Germinal center (tissue), 1 donor: ENCODE measurements around the gene PDZRN4.

Source experiments
- DNase-seq: peaks from one replicate; pipeline ENCODE4 v3.0.0; 2012; ENCODE audit warnings: mixed read lengths, low spot score

The PDZRN4 gene

DNA sequence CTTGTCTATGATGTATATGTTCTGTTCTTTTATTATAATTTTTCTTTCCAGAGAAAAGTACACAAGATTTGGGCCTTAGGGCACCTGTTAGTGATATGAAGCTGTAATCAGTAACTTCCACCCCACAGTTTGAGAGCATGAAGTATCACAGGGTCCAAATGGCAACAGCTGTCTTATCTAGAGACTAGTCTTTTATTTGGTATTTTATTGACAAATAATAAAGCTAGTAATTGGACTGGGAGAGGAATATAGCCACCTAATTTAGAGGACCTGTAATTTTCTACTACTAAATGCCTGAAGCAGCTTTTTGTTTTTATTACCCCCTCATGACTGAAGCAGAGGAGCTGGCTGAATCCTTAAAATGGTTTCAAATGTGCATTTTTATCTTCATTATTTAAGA lies 174.8 kb downstream of the PDZRN4 start:
- no peak for DNase-seq

DNA sequence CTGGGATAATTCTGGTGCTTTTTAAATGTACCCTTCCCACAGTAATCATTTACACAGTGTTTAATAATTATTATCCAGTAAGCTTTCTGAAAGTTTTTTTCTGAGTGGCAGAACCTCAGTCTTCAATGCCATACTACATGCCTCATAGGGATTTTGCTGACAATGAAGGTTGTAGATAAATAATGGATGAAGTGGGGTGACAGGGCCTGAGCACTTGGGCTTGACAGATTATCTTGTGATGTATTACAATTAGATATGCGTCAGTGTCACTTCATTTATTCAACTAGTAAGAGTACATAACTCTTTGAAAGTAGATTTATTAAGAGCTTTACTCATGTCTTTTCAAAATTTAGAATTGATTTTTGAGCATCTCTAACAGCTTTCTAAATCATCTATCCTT lies 176.1 kb downstream of the PDZRN4 start:
- DNase-seq: no peak

DNA sequence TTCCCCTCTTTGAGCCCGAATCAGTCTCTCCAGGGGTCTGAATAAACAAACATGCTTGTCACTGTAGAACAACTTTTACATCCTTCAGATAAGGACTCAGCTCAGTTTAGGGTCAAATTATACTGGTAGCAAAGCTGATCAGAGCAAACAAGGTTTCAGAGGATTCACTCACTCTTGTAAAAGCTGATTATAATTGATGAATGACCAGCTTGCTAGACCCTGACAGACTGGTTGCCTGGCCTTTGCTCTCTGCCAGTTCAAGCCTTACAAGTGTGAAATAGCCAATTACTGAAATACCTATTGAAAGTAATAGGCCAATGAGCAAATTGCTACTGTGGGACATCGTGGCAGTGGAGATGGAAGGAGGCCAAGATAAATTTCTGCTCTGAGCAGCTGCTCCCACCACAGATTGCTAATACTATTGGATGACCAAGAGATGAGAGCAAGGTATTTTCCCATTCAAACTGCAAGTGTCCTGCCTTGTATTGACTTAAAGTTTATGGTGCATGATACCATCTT lies 177.6 kb downstream of the PDZRN4 start:
- DNase-seq: no peak

DNA sequence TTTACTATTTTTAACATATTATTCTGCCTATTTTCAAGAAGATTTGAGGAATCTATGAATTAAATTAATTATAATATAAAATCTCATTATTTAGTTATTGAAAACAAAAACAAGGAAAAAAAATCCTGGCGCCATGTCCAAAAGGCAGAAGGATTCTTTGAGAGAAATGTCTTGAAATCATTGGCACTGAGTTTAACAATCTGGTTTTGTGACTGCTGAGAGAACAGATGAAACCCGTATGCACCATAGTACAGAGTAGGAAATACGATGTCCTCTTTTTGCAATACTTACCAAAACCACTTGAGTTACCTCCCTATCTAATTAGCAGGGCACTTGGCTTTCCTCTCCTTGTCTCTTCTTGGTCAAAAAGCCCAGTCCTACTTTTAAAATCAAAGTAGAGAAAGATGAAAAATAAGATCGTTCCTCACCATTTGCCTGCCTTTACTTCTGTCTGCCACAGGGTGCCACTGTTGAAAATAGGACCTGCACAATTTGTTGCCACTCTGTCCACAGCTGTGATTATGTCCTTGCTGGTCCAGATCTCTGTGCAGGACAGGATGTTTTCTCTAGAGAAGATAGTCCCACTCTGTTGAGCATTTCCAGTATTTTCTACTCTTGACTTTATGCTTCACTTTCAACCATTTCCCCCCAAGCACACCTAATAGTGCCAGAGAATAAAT lies 179.7 kb downstream of the PDZRN4 start:
- DNase-seq: no peak

GRCh38 chr12:41380878-41381277 lies 192.8 kb downstream of the PDZRN4 start:
- no peak for DNase-seq

DNA sequence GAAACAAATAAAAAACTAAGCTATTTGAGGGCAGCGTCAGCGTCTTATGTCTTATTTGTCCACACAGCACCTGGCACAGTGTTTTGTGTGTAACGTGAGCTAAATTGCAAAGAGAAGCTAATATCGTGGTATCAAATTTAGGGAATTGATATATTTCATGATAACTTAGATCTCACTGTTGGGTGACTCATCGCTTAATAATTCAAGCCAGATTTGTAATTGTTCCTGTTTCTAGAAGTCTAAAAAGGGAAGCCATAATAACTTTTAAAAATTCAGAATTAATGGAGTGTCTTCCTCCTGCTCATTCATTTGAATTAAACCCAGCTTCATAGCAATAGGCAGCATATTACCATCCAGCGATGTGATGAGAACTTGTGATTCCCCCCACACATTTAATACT lies 214.7 kb downstream of the PDZRN4 start:
- no peak for DNase-seq

GRCh38 chr12:41407232-41407799 lies 219.2 kb downstream of the PDZRN4 start:
- DNase-seq: no peak

DNA sequence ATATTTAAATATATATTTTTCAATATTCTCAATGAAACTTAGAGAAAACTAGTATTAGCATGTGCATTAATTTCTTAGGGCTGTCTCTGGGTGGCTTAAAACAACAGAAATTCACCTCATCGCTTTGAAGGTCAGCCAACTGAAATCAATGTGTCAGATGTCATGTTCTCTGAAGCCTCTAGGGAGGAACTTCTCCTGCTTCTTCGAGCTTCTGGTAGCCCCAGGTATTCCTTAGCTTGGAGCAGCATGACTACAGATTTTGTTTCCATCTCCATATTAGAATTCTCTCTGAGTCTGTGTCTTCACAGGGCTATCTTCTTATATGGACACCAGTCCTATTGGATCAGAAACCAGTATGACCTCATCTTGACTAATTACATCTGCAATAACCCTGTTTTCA lies 221.5 kb downstream of the PDZRN4 start:
- DNase-seq: no peak

DNA sequence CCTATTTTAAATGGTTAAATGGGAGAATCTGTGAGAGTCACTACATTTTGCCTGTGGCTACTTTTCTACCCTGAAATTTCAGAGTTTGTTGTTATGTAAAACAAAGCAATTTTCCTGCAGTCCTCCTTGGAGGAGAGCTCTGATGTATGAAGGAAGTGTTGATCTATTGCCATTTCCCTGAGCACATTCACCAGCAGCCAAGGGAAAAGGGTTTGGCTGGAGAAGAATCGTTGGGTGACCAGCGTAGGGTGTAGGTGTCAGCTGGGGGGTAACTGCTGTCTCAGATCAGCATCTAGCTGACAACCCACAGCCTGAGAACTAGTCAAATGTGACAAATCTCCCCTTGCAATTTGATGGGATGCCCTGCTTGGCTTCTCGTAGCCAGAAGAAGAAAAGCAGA lies 230.5 kb downstream of the PDZRN4 start:
- no peak for DNase-seq

DNA sequence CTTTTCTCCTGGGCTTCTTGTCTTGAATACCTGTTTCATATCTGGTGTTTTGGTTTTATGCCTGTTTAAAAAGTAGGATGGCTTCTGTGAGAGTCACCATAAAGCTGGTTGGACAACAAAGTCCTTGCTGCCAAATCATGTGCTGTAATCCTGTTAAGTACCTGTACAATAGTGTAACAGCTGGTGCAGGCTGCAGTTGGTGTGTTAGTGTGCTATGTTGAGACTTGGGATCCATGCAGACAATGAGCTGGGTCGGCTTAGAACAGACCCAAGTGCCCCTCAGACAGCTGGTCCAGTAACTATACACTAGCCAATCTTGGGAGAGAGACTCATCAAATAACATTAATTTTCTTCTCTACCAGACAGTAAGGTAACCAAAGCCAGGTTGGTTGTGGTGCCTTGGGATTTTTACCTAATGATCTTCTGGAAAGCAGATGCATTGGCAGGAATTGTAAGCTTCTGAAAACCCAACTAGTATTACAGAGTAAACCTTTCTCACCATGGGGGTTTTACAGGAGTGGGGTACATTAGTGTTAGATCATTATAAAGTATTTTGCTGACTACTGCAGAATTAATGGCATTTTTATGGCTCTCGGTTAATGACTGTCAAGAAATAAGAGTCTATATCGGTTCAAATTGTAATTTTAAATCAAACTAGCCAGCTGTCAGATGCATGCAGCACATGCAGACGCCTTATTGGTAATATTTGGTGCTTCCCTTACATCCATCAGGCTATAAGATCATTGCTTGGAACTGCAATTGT lies 231.2 kb downstream of the PDZRN4 start:
- no peak for DNase-seq

GRCh38 chr12:41424651-41425050 lies 236.5 kb downstream of the PDZRN4 start:
- no peak for DNase-seq

GRCh38 chr12:41433460-41433859 lies 245.3 kb downstream of the PDZRN4 start:
- DNase-seq: no peak

GRCh38 chr12:41436076-41436475 lies 248.0 kb downstream of the PDZRN4 start:
- DNase-seq: no peak

- no peak for DNase-seq
Measured at GRCh38 chr12:41437563-41437962, 249.4 kb downstream of the PDZRN4 start.

DNA sequence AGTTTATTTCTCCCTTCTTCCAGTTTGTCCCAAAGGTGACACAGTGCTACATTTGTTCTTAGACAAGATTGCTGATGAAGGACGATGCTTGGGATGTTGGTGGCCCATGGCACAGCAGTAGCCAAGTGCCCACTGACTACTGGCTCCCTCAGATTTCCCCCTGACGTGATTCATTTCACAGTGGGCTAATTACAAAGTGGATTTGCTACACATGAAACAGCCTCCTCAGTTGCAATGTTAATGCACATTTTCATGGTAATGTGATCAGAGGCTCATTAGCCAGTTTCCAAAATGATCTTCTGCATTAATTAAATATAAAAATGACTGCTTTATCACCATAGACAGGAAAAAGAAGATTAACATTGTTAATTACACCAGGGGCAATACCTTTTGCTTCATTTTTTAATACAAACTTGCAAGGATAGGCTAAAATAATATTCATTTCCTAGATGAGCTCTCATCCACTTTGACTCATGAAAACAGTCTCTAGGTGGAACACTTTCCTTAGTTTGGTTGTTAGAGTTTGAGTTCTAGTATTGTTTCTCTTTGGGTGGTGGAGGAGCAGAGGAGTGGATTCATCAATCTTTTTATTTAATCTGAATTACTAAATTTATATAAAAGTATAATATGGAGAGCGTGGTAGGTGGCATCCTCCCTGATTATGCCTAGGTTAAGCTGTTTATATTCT lies 250.9 kb downstream of the PDZRN4 start:
- DNase-seq: no peak

DNA sequence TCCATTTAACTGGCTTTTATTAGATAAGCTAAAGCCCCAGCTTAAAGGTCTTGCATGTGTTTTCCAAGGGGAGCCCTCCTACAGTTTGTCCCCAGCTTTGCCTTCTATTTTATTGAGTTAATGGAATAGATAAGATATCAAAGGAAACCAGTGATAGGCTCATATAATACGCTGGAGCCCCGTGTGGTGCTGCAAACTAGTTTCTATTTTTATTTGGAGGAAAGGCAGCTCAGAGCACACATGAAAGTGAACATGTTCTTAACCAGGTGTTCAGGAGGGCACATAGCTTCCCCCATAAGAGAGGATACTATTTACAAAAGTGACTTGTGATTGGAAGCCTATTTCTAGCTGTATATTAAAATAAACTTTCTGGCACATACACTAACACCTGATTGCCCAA lies 251.7 kb downstream of the PDZRN4 start:
- DNase-seq: no peak

- no peak for DNase-seq
Measured at GRCh38 chr12:41441180-41441579, 253.1 kb downstream of the PDZRN4 start.

DNA sequence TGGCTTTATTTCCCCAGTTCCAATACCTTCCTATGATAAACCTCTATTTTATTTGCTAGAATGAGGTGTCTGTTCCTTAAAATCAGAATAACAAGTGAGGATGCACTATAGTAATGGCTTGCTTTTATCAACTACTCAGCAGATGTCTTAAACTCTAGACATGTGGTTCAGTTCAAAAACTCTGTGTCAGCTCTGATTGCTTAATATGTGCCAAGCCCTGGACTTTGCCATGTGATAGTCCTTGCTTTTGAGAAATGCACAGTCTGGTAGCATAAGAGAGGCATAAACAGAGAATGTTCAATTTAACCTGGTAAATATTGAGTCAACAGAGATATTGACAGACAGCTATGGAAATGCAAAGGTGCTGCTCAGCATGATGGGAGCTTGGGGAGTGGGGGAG lies 254.8 kb downstream of the PDZRN4 start:
- DNase-seq: no peak

- no peak for DNase-seq
Measured at GRCh38 chr12:41443690-41444089, 255.6 kb downstream of the PDZRN4 start.

GRCh38 chr12:41452838-41453407 lies 264.8 kb downstream of the PDZRN4 start:
- DNase-seq: no peak

GRCh38 chr12:41453409-41453808 lies 265.3 kb downstream of the PDZRN4 start:
- DNase-seq: no peak
